Measurements from ENCODE around the gene CCDC157.

CCDC157 gene

GRCh38 chr22:30386960-30387827 is 30.4 kb downstream of the CCDC157 start, which contains the start of gene RNF215 (continued):
- TF ChIP-seq TRIM28 (IDR thresholded peaks at IDR 0.05; ENCODE audit: borderline replicate concordance, low read length) (no peak), ZBTB26 (tag by site-specific recombination; optimal IDR thresholded peaks at IDR 0.05) (peak; percentile 50), HOXC10 (CRISPR knock-in tag; IDR thresholded peaks at IDR 0.05) (no peak), ZNF785 (tag by site-specific recombination; IDR thresholded peaks at IDR 0.05) (0 out of 2 replicates have a peak, but pooled peaks have one; percentile 56), ZNF654 (tag by site-specific recombination; IDR thresholded peaks at IDR 0.05; ENCODE audit: low read depth) (peak; percentile 64)

- Histone ChIP-seq H3K4me1 (ENCODE audit: control insufficient read depth, insufficient read depth, low read length) (peaks cover 2% of the 10 kb centered on the region; the same call in 1 of the 2 replicates), H3K4me3 (ENCODE audit: low read depth, low read length) (no peak overlapping the region), H3K27ac (ENCODE audit: extremely low read depth, low read depth, low read length) (no peak overlapping the region), H3K36me3 (ENCODE audit: control insufficient read depth in 2 of 2, insufficient read depth in 1 of 2, low read length in 2 of 2) (no peaks in the 10 kb centered on the region), H3K9me3 (ENCODE audit: control insufficient read depth, insufficient read depth, low read depth, low read length) (no peaks in the 10 kb centered on the region)
- ChIA-PET CTCF (interaction anchor here (0.6 to 5.9 kb wide), 26 partner anchors 16 to 435 kb away, joined by 3 to 80 read pairs (median 4); partner anchors contain the start of genes CASTOR1 and MTFP1), POLR2A (interaction anchor here (2.7 kb wide), 1 partner anchor 32 kb away, joined by 21 read pairs; no protein-coding TSS in a partner anchor)
- TF ChIP-seq ZNF292 (tag by site-specific recombination; IDR thresholded peaks at IDR 0.05; ENCODE audit: borderline replicate concordance, low read depth) (no peak), ZNF660 (tag by site-specific recombination; IDR thresholded peaks at IDR 0.05) (peak; percentile 72; the same call in 1 of the 2 replicates), ZFP69B (tag by site-specific recombination; IDR thresholded peaks at IDR 0.05) (peak; percentile 91), TRIM28 (IDR thresholded peaks at IDR 0.05; ENCODE audit: borderline replicate concordance, low read length) (peak; percentile 53; the same call in 1 of the 2 replicates), ZNF324 (tag by site-specific recombination; IDR thresholded peaks at IDR 0.05) (no peak), ZEB2 (tag by site-specific recombination; IDR thresholded peaks at IDR 0.05) (no peak), ZNF211 (tag by site-specific recombination; IDR thresholded peaks at IDR 0.05; ENCODE audit: low read depth) (no peak), ZNF692 (tag by site-specific recombination; IDR thresholded peaks at IDR 0.05) (peak; percentile 91), ZNF223 (tag by site-specific recombination; IDR thresholded peaks at IDR 0.05) (no peak), SETDB1 (IDR thresholded peaks at IDR 0.05; ENCODE audit: insufficient read length, low read length) (peak; percentile 77), PATZ1 (tag by site-specific recombination; IDR thresholded peaks at IDR 0.05) (peak; percentile 46; the same call in 1 of the 2 replicates), PRDM4 (tag by site-specific recombination; IDR thresholded peaks at IDR 0.05) (peak; percentile 74; the same call in 1 of the 2 replicates), ZNF561 (tag by site-specific recombination; IDR thresholded peaks at IDR 0.05; ENCODE audit: borderline replicate concordance) (0 out of 2 replicates have a peak, but pooled peaks have one; percentile 25), ZNF274 (IDR thresholded peaks at IDR 0.05; ENCODE audit: low read length) (no peak), ZNF274 (tag by site-specific recombination; IDR thresholded peaks at IDR 0.05; ENCODE audit: borderline replicate concordance) (no peak), ZNF707 (tag by site-specific recombination; IDR thresholded peaks at IDR 0.05) (peak; percentile 99), ZFP41 (tag by site-specific recombination; IDR thresholded peaks at IDR 0.05; ENCODE audit: borderline replicate concordance) (no peak), ZBTB21 (tag by site-specific recombination; IDR thresholded peaks at IDR 0.05) (no peak), ZNF280D (tag by site-specific recombination; IDR thresholded peaks at IDR 0.05) (peak; percentile 52; the same call in 1 of the 2 replicates)
Observed at GRCh38 chr22:30390974-30391691, 34.3 kb downstream of the CCDC157 start.
